IMR-90 (cell line): ENCODE measurements around the gene HOXA5. TPM values are rescaled to one million over a fixed set of nuclear protein-coding genes. Genes with fewer than 3 reads are reported as not detected.

Source experiments
- ATAC-seq: fragments of 200-7000 bp; cut with Tn5 transposase; 2 replicates; pipeline ENCODE4 v1.9.1; 2020; ENCODE audit warnings: low read depth, mild to moderate bottlenecking, moderate library complexity
- BruUV-seq: library from RNA; stranded (reverse); fragments of 400-500 nt; replicated peaks from 2 replicates; lab custom pipeline; 2021; lab: Mats Ljungman, UMichigan
- CTCF ChIA-PET: fragments of 300-600 bp; formaldehyde crosslinking; extraction: SDS; loops from one replicate; lab custom pipeline; 2021; ENCODE audit warnings: antibody characterized with exemption; lab: Yijun Ruan, JAX
- POLR2A ChIA-PET: fragments of 300-600 bp; sonication (Branson Sonifier 250); formaldehyde crosslinking; loops from one replicate; lab custom pipeline; 2022; ENCODE audit warnings: antibody characterized with exemption; ENCODE audit not compliant: unreplicated experiment; lab: Charles Lee
- DNase-seq: peaks from one replicate; pipeline ENCODE4 v3.0.0; 2013
- H2AFZ ChIP-seq: replicated peaks from 2 replicates; pipeline ENCODE3; 2013; ENCODE audit warnings: low read length, mild to moderate bottlenecking; ENCODE audit not compliant: poor library complexity
- H2AK5ac ChIP-seq: 2 replicates; pipeline ENCODE4 v1.6.1; 2013; ENCODE audit warnings: low read depth, low read length, inconsistent platforms
- H2AK9ac ChIP-seq: replicated peaks from 2 replicates; pipeline ENCODE3; 2013; ENCODE audit warnings: mild to moderate bottlenecking, low read depth, low read length, moderate library complexity; ENCODE audit not compliant: poor library complexity
- H2BK120ac ChIP-seq: 2 replicates; pipeline ENCODE4 v1.6.1; 2013; ENCODE audit warnings: low read depth, low read length, inconsistent platforms
- H2BK15ac ChIP-seq: 3 replicates; pipeline ENCODE4 v1.6.1; 2013; ENCODE audit warnings: low read depth, low read length, inconsistent platforms
- H2BK20ac ChIP-seq: 2 replicates; pipeline ENCODE4 v1.6.1; 2013; ENCODE audit warnings: low read depth, mild to moderate bottlenecking, inconsistent platforms, low read length, moderate library complexity
- H2BK5ac ChIP-seq: 2 replicates; pipeline ENCODE4 v1.6.1; 2013; ENCODE audit warnings: mild to moderate bottlenecking, low read depth, low read length, inconsistent platforms; ENCODE audit not compliant: poor library complexity, severe bottlenecking
- H3K14ac ChIP-seq: replicated peaks from 2 replicates; pipeline ENCODE4 v1.6.1; 2013; ENCODE audit warnings: low read depth, low read length, inconsistent platforms
- H3K18ac ChIP-seq: 2 replicates; pipeline ENCODE4 v1.6.1; 2013; ENCODE audit warnings: low read depth, low read length, control low read depth
- H3K23ac ChIP-seq: 2 replicates; pipeline ENCODE4 v1.6.1; 2013; ENCODE audit warnings: low read depth, low read length, inconsistent platforms
- H3K27ac ChIP-seq: 2 replicates; pipeline ENCODE4 v1.5.1; 2013; ENCODE audit warnings: mild to moderate bottlenecking, control low read depth, low read length; ENCODE audit not compliant: insufficient read depth
- H3K27me3 ChIP-seq: 2 replicates; pipeline ENCODE4 v1.6.1; 2013; ENCODE audit warnings: low read length; ENCODE audit not compliant: control insufficient read depth, insufficient read depth
- H3K36me3 ChIP-seq: 2 replicates; pipeline ENCODE4 v1.6.1; 2013; ENCODE audit warnings: low read length, mixed read lengths; ENCODE audit not compliant: control insufficient read depth, insufficient read depth
- H3K4ac ChIP-seq: 2 replicates; pipeline ENCODE4 v1.6.1; 2013; ENCODE audit warnings: low read depth, low read length, inconsistent platforms
- H3K4me1 ChIP-seq: 2 replicates; pipeline ENCODE4 v1.6.1; 2013; ENCODE audit warnings: low read length, mixed read lengths; ENCODE audit not compliant: control insufficient read depth, insufficient read depth
- H3K4me2 ChIP-seq: 2 replicates; pipeline ENCODE4 v1.6.1; 2013; ENCODE audit warnings: low read depth, mild to moderate bottlenecking, control low read depth, low read length, moderate library complexity
- H3K4me3 ChIP-seq: 2 replicates; pipeline ENCODE4 v1.5.1; 2013; ENCODE audit warnings: low read depth, mild to moderate bottlenecking, control low read depth, low read length, moderate library complexity; ENCODE audit not compliant: insufficient read depth
- H3K56ac ChIP-seq: 2 replicates; pipeline ENCODE4 v1.6.1; 2013; ENCODE audit warnings: low read length, inconsistent platforms; ENCODE audit not compliant: insufficient read depth; ENCODE audit errors: extremely low read depth
- H3K79me1 ChIP-seq, 2 experiments: 2 replicates each; pipeline ENCODE4 v1.6.1; 2013; ENCODE audit warnings: low read length in 2 of 2, inconsistent platforms in 1 of 2, low read depth in 1 of 2
- H3K9ac ChIP-seq: 2 replicates; pipeline ENCODE4 v1.6.1; 2013; ENCODE audit warnings: low read depth, low read length, control low read depth
- H3K9me1 ChIP-seq: 2 replicates; pipeline ENCODE4 v1.6.1; 2013; ENCODE audit warnings: low read length, inconsistent platforms; ENCODE audit not compliant: insufficient read depth
- H3K9me3 ChIP-seq: 2 replicates; pipeline ENCODE4 v1.6.1; 2013; ENCODE audit warnings: low read length; ENCODE audit not compliant: control insufficient read depth, insufficient read depth
- H4K20me1 ChIP-seq: 2 replicates; pipeline ENCODE4 v1.6.1; 2013; ENCODE audit warnings: low read length, inconsistent platforms; ENCODE audit not compliant: insufficient read depth
- H4K5ac ChIP-seq: 2 replicates; pipeline ENCODE4 v1.6.1; 2013; ENCODE audit warnings: mild to moderate bottlenecking, low read depth, low read length, control low read depth
- H4K8ac ChIP-seq, 2 experiments: 2 replicates each; pipeline ENCODE4 v1.6.1; 2013; ENCODE audit warnings: low read depth in 2 of 2, low read length in 2 of 2, control low read depth in 1 of 2, inconsistent platforms in 1 of 2
- H4K91ac ChIP-seq: 2 replicates; pipeline ENCODE4 v1.6.1; 2013; ENCODE audit warnings: low read depth, low read length, inconsistent platforms; ENCODE audit not compliant: insufficient read depth
- BHLHE40 ChIP-seq: fragments of 150-350 bp; IDR thresholded peaks from 2 replicates; pipeline ENCODE4 v1.6.1; 2016; ENCODE audit warnings: mild to moderate bottlenecking, low read depth, low read length
- CEBPB ChIP-seq: IDR thresholded peaks from 2 replicates; pipeline ENCODE4 v1.6.1; 2012; ENCODE audit warnings: low read depth, low read length, improper control_type of control experiment
- CHD1 ChIP-seq: IDR thresholded peaks from 2 replicates; pipeline ENCODE4 v1.6.1; 2012; ENCODE audit warnings: low read depth, low read length, improper control_type of control experiment
- FOS ChIP-seq: fragments of 150-350 bp; IDR thresholded peaks from 2 replicates; pipeline ENCODE4 v1.6.1; 2016; ENCODE audit warnings: low read depth, low read length
- MAFK ChIP-seq: IDR thresholded peaks from 2 replicates; pipeline ENCODE4 v1.6.1; 2012; ENCODE audit warnings: low read depth, low read length, improper control_type of control experiment
- MAZ ChIP-seq: IDR thresholded peaks from 2 replicates; pipeline ENCODE4 v1.6.1; 2012; ENCODE audit warnings: low read depth, mild to moderate bottlenecking, low read length, improper control_type of control experiment, moderate library complexity, borderline replicate concordance
- MXI1 ChIP-seq: IDR thresholded peaks from 2 replicates; pipeline ENCODE4 v1.6.1; 2012; ENCODE audit warnings: low read depth, mild to moderate bottlenecking, low read length, moderate library complexity, borderline replicate concordance
- NFE2L2 ChIP-seq: fragments of 150-350 bp; IDR thresholded peaks from 2 replicates; pipeline ENCODE4 v1.6.1; 2016; ENCODE audit warnings: low read depth, mild to moderate bottlenecking, low read length
- POLR2A ChIP-seq: IDR thresholded peaks from 2 replicates; pipeline ENCODE4 v1.6.1; 2012; ENCODE audit warnings: mild to moderate bottlenecking, low read depth, low read length
- RCOR1 ChIP-seq: IDR thresholded peaks from 2 replicates; pipeline ENCODE4 v1.6.1; 2012; ENCODE audit warnings: mild to moderate bottlenecking, low read length, improper control_type of control experiment; ENCODE audit not compliant: insufficient replicate concordance
- RFX5 ChIP-seq: IDR thresholded peaks from 2 replicates; pipeline ENCODE4 v1.8.0; 2012; ENCODE audit warnings: low read depth, mild to moderate bottlenecking, low read length, moderate library complexity
- SMC3 ChIP-seq: fragments of 150-350 bp; IDR thresholded peaks from 2 replicates; pipeline ENCODE4 v1.6.1; 2016; ENCODE audit warnings: low read depth, mild to moderate bottlenecking, antibody characterized with exemption, low read length, moderate library complexity
- WGBS, 2 experiments: methylation state at CpG; one replicate each; pipeline versions ENCODE4 v1.1.5 to v1.1.7; 2013; ENCODE audit warnings: missing lambda C conversion rate in 2 of 2; ENCODE audit not compliant: insufficient read length in 1 of 2; ENCODE audit errors: extremely low coverage in 2 of 2; 5-methylcytosine and 5-hydroxymethylcytosine counted together
- dilution Hi-C: fragments of 300-500 bp; cut with HindIII; formaldehyde crosslinking; loops from one replicate; pipeline ENCODE4 v1.14.3; 2018; ENCODE audit warnings: low sequenced_read_pairs; ENCODE audit not compliant: unreplicated experiment
- in situ Hi-C: fragments of 300-500 bp; cut with MboI; formaldehyde crosslinking; loops from 3 replicates; pipeline ENCODE4 v1.14.3; 2019; ENCODE audit warnings: low sequenced_read_pairs, inconsistent platforms, mixed read lengths
- intact Hi-C: fragments of 100-400 bp; cut with micrococcal nuclease; formaldehyde crosslinking; loops from 2 replicates; pipeline ENCODE4 v1.10.0; 2022
- polyA plus RNA-seq, 3 experiments: library from polyadenylated mRNA; depleted of rRNA; stranded (reverse); fragments of >200 nt; gene quantifications; 2 replicates each; pipeline ENCODE4 v1.2.3, GENCODE V29; 2012; ENCODE audit warnings: low replicate concordance in 1 of 3
- total RNA-seq: library from RNA; depleted of rRNA; stranded (reverse); fragments of >200 nt; gene quantifications from 2 replicates; pipeline ENCODE4 v1.2.3, GENCODE V29; 2012
- TF ChIP-seq, protein P1 (sequence below): fragments of 150-350 bp; IDR thresholded peaks from 2 replicates; pipeline ENCODE4 v1.6.1; 2017; ENCODE audit warnings: mild to moderate bottlenecking, antibody characterized with exemption, low read length, low read depth
- TF ChIP-seq, protein P2 (sequence below): fragments of 150-350 bp; IDR thresholded peaks from 2 replicates; pipeline ENCODE4 v1.6.1; 2016; ENCODE audit warnings: low read depth, mild to moderate bottlenecking, low read length, moderate library complexity, borderline replicate concordance

HOXA5 gene
- total and polyA plus RNA-seq, 2 of the 4 experiments (the other 2 are of a cell fraction), result 19.9 to 29.4 TPM

DNA sequence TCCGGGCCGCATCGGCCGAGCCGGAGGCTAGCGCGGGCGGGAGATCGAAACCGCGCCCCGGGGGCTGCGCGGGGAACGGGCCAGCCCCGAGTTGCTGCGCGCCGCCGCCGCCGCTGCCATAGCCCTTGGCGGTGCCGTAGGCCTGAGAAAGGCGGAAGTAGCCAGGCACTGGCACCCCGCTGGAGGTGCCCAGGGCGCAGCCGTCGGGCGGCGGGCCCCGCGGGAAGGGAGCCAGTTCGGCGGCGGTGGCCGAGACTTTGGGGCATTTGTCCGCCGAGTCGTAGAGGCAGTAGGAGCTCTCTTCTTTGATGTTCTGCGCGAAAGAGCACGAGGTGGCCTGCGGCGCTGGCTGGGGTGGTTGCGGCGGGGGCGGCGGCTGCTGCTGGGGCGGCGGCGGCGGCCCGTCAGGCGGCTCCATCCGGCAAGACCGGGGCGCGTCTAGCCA lies 30.1 kb upstream of the HOXA5 start:
- Histone ChIP-seq H3K4me1 (no peaks in the 10 kb centered on the region), H3K4me2 (peak overlapping the region; percentile 46), H3K4me3 (peak overlapping the region; percentile 38), H2BK15ac (no peak overlapping the region), H3K27me3 (peaks cover 90% of the 10 kb centered on the region), H3K27ac (no peak overlapping the region), H3K14ac (no peak overlapping the region), H3K36me3 (no peaks in the 10 kb centered on the region), H2BK20ac (no peak overlapping the region), H4K91ac (no peak overlapping the region), H4K20me1 (peaks cover 19% of the 10 kb centered on the region; the same call in 1 of the 2 replicates), H2BK5ac (no peak overlapping the region), H4K5ac (no peak overlapping the region), H3K23ac (no peak overlapping the region; the same call in 1 of the 2 replicates), H3K9me1 (no peaks in the 10 kb centered on the region), H2AK5ac (no peak overlapping the region), H2BK120ac (no peak overlapping the region), H3K9me3 (peaks cover 11% of the 10 kb centered on the region; the same call in 1 of the 2 replicates), H3K9ac (no peak overlapping the region), H2AK9ac (no peak overlapping the region), H2AFZ (peak overlapping the region; percentile 54), H3K18ac (no peak overlapping the region), H3K4ac (no peak overlapping the region), H3K56ac (no peak overlapping the region), H3K79me1 (no peaks in the 10 kb centered on the region), H4K8ac (no peak overlapping the region)
- WGBS, 2 experiments, result 2% methylated on average over 54 of the region's 59 CpGs; no CpG with 5 or more reads in 1 of the 2 experiments
- DNase-seq (no peak), ATAC-seq (peak; percentile 54)
- dilution Hi-C loops (no loop called here), in situ Hi-C loops (no loop called here), intact Hi-C loops (no loop called here)
- BruUV-seq, result no TSS peak
- ChIA-PET CTCF (no interaction called here), POLR2A (no interaction called here)
- TF ChIP-seq, protein P1, sequence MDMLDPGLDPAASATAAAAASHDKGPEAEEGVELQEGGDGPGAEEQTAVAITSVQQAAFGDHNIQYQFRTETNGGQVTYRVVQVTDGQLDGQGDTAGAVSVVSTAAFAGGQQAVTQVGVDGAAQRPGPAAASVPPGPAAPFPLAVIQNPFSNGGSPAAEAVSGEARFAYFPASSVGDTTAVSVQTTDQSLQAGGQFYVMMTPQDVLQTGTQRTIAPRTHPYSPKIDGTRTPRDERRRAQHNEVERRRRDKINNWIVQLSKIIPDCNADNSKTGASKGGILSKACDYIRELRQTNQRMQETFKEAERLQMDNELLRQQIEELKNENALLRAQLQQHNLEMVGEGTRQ, result no peak
- TF ChIP-seq CEBPB (no peak), MXI1 (no peak), RCOR1 (no peak), RFX5 (no peak), POLR2A (no peak), BHLHE40 (no peak), MAFK (no peak), CHD1 (no peak), MAZ (no peak), SMC3 (no peak), FOS (no peak), NFE2L2 (no peak)
- TF ChIP-seq, protein P2, sequence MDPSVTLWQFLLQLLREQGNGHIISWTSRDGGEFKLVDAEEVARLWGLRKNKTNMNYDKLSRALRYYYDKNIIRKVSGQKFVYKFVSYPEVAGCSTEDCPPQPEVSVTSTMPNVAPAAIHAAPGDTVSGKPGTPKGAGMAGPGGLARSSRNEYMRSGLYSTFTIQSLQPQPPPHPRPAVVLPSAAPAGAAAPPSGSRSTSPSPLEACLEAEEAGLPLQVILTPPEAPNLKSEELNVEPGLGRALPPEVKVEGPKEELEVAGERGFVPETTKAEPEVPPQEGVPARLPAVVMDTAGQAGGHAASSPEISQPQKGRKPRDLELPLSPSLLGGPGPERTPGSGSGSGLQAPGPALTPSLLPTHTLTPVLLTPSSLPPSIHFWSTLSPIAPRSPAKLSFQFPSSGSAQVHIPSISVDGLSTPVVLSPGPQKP, result no peak
